Suppressor macrophage treated with lipopolysaccharide for 1 hour (primary cell): Measurements from ENCODE around the gene ABCF3.

Source experiments
- DNase-seq, 3 donors: peaks; one replicate each; pipeline ENCODE4 v3.0.0-alpha.2; 2020 to 2022

Gene ABCF3

DNA sequence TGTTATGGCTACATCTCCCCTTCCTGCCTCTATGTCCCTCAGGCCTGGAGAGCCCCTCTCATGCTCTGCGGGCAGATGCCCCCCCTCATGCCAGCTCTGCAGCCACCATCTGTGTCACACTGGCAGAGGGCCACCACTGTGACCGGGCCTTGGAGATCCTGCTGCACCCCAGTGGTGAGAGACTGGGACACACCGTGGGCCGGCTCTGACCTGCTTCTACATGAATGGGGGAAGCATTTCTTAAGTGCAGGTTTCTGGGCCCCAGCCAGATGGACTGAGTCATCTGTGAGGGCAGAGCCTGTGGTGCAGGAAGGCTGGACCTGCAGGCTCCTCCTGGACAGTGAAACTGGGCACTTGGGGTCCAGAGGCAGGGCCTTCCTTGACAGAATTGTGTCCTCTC lies 48.2 kb downstream of the ABCF3 start:
- peak in 1 of 3 donors; percentile 13 for DNase-seq

DNA sequence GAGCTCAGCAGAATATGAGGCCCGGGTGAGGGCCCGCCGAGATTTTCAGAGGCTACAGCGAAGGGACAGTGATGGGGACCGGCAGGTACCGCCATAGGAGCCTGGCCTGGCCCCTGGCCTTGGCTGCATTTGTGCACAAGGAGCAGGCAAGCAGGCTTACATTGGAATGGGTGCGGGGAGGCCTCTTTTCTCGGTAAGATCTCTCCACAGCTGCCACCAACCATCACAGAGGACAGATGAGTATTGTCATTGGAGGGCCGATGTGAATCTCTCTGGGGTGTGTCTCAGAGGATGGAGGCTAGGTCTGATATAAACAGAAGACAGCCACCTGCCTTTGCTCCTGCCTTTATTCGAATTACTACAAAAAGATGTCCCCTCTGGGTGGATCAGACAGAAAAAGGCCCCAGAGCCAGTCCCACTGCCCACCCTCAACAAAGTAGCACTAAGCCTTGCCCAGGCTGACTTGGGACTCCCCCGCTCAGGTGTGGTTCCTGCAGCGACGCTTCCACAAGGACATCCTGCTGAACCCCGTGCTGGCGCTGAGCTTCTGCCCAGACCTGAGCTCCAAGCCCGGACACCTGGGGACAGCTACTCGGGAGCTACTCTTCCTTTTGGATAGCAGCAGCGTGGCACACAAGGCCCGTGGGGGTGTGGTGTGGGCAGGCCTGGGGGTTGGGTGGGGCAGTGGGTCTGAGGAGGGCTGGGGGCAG lies 48.8 kb downstream of the ABCF3 start:
- no peak for DNase-seq

DNA sequence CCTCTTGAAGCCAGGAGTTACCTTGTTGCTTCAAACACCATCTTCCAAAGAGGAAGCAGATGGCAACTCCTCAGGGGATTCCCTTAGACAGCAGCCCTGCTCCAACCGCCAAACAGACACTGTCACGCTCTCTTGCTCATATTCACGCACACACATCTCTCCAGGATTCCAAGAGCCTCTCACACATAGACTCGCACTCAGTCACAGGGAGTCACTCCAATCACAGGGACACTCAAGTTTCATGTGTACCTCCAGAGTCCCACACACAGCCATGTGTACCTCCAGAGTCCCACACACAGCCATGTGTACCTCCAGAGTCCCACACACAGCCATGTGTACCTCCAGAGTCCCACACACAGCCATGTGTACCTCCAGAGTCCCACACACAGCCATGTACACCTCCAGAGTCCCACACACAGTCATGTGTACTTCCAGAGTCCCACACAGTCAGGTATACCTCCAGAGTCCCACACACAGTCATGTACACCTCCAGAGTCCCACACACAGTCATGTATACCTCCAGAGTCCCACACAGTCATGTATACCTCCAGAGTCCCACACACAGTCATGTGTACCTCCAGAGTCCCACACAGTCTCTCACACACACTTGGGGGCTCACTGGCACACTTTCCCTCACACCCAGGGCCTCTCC lies 49.5 kb downstream of the ABCF3 start:
- DNase-seq, result no peak

DNA sequence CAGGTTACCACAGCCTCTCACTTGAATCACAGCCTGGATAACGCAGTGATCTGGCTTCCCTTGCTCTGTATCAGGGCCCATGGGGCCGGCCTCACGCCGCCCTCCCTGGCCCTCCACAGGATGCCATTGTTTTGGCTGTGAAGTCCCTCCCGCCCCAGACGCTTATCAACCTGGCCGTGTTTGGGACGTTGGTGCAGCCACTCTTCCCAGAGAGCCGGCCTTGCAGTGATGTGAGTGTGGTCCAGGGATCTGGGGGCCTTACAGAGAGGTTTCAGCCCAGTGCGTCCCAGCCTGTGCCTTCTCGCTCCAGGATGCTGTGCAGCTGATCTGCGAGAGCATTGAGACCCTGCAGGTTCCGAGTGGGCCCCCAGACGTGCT lies 50.0 kb downstream of the ABCF3 start:
- DNase-seq, result no peak

DNA sequence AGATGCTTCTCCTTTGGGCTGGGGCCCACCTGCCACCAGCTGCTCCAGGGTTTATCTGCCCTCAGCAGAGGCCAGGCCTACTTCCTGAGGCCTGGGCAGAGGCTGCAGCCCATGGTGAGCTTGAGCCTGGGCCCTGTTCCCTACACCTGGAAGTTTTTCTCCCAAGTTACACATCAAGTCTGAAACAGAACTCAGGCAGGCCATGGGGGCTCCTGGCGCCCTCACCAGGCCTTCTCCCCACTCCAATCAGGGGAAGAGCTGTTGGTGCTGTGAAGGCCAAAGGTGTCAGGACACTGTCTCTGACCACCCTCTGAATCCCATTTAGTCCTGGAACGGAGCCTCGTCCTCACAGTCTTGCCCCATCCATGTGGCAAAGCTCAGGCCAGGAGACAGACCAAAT lies 50.6 kb downstream of the ABCF3 start:
- DNase-seq, result no peak

DNA sequence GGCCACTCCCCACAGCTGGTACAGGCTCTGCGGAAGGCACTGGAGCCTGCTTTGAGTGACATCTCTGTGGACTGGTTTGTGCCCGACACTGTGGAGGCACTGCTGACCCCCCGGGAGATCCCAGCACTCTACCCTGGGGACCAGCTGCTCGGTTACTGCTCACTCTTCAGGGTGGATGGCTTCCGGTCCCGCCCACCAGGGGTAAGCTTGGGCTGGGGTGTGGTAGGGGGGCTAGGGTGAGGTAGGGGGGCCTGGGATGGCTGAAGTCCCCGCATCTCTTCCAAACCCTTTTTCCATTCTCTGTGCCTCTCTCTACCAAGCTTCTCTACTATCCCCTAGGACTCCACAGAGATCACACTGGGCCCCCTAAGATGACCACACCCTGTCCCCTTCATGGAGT lies 51.2 kb downstream of the ABCF3 start:
- no peak for DNase-seq

DNA sequence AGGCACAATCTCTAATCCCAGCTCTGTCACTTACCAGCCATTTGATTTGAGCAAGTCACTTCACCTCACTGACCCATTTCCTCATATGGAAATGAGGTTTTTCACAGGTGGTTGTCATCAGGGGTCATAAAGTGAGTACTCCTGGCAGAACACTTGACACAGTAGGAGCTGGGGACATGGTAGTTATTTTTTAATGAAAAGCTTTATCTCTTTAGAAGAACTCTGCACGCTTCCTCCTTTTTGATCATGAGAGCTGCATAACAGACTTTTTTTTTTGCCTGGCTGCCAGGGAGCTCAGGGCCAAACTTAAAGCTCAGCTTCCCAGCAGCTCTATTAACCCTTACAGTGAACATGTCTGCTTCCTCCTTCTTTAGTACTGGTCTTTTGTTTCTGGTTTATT lies 51.8 kb downstream of the ABCF3 start:
- DNase-seq, result no peak

DNA sequence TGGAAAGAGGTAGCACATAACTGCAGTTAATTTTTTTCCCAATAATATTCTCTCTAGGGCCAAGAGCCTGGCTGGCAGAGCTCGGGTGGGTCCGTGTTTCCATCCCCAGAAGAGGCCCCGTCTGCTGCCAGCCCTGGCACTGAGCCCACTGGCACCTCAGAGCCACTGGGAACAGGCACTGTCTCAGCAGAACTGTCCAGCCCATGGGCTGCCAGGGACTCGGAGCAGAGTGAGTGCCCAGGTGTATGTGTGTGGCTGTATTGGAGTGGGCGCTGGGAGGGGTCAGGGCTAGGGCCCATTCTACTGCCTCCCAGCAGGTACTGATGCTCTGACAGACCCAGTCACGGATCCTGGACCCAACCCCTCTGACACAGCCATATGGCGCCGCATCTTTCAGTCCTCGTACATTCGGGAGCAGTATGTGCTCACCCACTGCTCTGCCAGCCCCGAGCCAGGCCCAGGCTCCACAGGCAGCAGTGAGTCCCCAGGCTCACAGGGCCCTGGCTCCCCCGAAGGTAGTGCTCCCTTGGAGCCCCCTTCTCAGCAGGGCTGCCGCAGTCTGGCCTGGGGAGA lies 52.3 kb downstream of the ABCF3 start:
- no peak for DNase-seq

DNA sequence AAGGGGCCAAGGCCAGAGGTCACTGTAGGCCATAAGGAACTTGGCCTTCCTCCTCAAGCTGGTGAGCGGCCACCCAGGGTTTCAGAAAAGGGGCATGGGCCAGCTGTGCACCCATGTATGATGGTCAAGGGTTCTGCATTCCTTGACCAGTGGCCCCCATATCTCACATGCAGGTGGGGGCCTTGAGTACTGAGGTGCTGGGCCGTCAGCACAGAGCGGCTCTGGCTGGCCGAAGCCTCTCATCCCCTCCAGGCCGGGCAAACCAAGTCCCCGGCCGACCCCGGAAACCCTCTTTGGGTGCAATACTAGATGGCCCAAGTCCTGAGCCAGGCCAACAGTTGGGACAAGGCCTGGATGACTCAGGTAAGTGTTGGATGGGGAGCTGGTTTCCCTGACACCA lies 53.2 kb downstream of the ABCF3 start:
- DNase-seq, result no peak

DNA sequence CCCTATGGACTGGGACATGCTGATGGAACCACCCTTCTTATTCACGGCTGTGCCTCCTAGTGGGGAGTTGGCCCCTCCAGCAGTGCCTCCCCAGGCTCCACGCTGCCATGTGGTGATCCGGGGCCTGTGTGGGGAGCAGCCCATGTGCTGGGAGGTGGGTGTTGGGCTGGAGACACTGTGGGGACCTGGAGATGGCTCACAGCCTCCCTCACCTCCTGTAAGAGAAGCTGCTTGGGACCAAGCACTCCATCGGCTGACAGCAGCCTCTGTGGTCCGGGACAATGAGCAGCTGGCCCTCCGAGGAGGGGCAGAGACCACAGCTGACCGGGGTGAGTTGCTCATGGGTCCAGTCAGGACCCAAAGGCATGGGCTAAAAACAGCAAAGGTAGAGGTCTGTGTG lies 53.7 kb downstream of the ABCF3 start:
- DNase-seq, result no peak

DNA sequence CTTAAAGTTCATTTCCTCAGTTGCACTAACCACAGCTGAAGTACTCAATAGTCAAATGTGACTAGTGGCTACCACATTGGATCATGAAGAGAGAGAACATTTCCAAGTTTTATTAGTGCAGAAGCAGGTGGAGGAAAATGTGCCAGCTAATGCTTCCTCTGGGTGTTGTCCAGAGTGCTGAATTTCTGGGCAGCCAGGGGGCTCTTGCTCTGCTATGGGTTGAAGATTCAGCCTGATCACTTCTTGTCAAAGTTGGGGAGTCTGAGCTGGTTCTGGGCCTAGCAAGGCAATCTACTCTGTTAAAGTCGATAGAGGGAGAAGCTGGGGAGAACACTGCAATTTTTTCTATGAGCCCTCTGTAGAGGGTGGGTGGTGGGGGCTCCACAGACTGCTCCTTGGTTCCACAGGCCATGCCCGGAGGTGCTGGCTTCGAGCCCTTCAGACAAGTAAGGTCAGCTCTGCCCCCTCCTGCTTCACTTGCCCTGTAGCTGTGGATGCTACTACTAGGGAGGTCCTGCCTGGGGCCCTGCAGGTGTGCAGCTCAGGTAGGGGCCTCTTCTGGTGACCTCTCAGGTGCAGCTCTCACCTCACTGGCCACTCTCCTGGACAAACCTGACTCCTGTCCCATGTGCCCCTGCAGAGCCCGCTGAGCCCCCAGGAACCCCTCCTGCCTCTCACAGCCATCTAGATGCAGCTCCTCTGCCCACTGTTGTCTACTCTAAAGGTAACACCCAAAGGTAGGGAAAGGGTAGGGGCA lies 54.6 kb downstream of the ABCF3 start:
- DNase-seq, result no peak

DNA sequence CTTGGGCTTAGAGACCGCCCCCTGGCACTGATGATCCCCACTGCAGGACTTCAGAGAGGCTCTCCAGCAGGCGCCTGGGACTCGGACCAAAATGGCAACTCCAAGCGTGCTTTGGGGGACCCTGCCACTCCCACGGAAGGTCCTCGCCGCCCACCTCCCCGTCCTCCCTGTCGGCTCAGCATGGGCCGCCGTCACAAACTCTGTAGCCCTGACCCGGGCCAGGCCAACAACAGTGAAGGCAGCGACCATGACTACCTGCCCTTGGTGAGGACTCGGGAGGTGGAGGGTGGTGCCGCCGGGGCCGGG lies 55.1 kb downstream of the ABCF3 start:
- DNase-seq, result no peak

DNA sequence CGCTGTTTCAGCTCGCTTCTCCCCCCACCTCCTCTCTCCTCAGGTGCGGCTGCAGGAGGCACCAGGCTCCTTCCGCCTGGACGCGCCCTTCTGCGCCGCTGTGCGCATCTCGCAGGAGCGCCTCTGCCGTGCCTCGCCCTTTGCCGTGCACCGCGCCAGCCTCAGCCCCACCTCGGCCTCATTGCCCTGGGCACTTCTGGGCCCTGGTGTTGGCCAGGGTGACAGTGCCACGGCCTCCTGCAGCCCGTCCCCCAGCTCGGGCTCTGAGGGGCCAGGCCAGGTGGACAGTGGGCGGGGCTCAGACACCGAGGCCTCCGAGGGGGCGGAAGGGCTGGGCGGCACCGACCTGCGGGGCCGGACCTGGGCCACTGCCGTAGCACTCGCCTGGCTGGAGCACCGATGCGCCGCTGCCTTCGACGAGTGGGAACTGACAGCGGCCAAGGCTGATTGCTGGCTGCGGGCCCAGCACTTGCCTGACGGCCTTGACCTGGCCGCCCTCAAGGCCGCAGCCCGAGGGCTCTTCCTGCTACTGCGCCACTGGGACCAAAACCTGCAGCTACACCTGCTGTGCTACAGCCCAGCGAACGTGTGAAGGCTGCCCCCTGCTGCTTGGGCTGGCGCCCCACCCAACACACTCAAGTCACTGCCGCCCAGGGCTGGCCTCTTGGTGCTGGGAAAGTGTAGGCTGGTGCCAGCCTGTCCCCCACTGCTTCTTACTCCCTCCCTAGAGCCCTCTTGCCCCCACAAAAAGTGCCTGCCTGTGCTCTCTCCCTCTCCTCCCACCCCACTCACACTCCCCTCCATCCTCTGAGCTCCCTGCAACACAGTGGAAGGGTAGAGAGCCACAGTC lies 55.7 kb downstream of the ABCF3 start:
- DNase-seq, result peak in 1 of 3 donors; percentile 27

DNA sequence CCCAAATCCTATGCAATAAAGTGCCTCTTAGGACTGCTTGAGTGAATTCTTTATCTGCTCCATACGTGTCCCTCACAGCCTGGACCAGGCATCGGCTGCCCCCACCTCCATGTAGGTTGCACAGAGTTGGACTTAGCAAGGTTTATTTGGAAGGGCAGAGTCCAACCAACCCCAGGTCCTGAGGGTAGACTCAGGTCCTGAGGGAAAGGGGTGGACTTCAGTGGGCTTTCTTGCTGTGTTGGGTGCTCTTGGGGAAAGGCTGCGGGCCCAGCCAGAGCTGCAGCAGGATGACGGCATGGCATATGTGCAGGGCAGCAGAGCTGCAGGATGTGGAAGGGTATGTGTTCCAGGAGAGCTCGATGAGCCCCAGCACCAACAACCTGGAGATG lies 56.3 kb downstream of the ABCF3 start:
- DNase-seq, result no peak
